Measurements from ENCODE around the gene ABHD12. TPM values are rescaled to one million over a fixed set of nuclear protein-coding genes. Genes with fewer than 3 reads are reported as not detected.

Gene ABHD12
- total RNA-seq, 1 donor from 2014 or later = 29.0 TPM

GRCh38 chr20:25259358-25259757 lies 131.3 kb downstream of the ABHD12 start:
- DNase-seq (ENCODE audit: low spot score) = no peak

GRCh38 chr20:25258828-25259227 lies 131.8 kb downstream of the ABHD12 start:
- Mint-ChIP-seq H3K27ac (no peak overlapping the region), H3K27me3 (ENCODE audit: low read depth) (no peaks in the 10 kb centered on the region), H3K36me3 (ENCODE audit: low read depth) (peaks cover 46% of the 10 kb centered on the region), H3K4me3 (ENCODE audit: low read depth) (no peak overlapping the region), H3K4me1 (ENCODE audit: low read depth) (peaks cover 8% of the 10 kb centered on the region), H3K9me3 (peaks cover 4% of the 10 kb centered on the region)
- no peak for DNase-seq (ENCODE audit: low spot score)
- intact Hi-C loops (cut with micrococcal nuclease) = no loop called here

More at GRCh38 chr20:25259358-25259757, 131.3 kb downstream of the ABHD12 start:
- H3K4me1 Mint-ChIP-seq (ENCODE audit: low read depth) = peaks cover 8% of the 10 kb centered on the region
- peaks cover 4% of the 10 kb centered on the region for H3K9me3 Mint-ChIP-seq
- H3K27me3 Mint-ChIP-seq (ENCODE audit: low read depth) = no peaks in the 10 kb centered on the region
- peaks cover 47% of the 10 kb centered on the region for H3K36me3 Mint-ChIP-seq (ENCODE audit: low read depth)
- intact Hi-C loops (cut with micrococcal nuclease) = no loop called here
- H3K4me3 Mint-ChIP-seq (ENCODE audit: low read depth) = no peak overlapping the region
- no peak overlapping the region for H3K27ac Mint-ChIP-seq

GRCh38 chr20:25258476-25258805 lies 132.2 kb downstream of the ABHD12 start:
- intact Hi-C loops (cut with micrococcal nuclease) = no loop called here

GRCh38 chr20:25257756-25258475 lies 132.7 kb downstream of the ABHD12 start:
- Mint-ChIP-seq H3K4me3 (ENCODE audit: low read depth) (no peak overlapping the region), H3K36me3 (ENCODE audit: low read depth) (peaks cover 45% of the 10 kb centered on the region), H3K4me1 (ENCODE audit: low read depth) (peaks cover 8% of the 10 kb centered on the region), H3K27ac (no peak overlapping the region), H3K27me3 (ENCODE audit: low read depth) (no peaks in the 10 kb centered on the region), H3K9me3 (peaks cover 4% of the 10 kb centered on the region)
- intact Hi-C loops (cut with micrococcal nuclease) = no loop called here
- no peak for DNase-seq (ENCODE audit: low spot score)

More at GRCh38 chr20:25258476-25258805, 132.2 kb downstream of the ABHD12 start:
- Mint-ChIP-seq H3K4me3 (ENCODE audit: low read depth) (no peak overlapping the region), H3K9me3 (peaks cover 4% of the 10 kb centered on the region), H3K27me3 (ENCODE audit: low read depth) (no peaks in the 10 kb centered on the region), H3K4me1 (ENCODE audit: low read depth) (peaks cover 8% of the 10 kb centered on the region), H3K27ac (no peak overlapping the region), H3K36me3 (ENCODE audit: low read depth) (peaks cover 48% of the 10 kb centered on the region)
- DNase-seq (ENCODE audit: low spot score) = no peak

GRCh38 chr20:25257130-25257529 lies 133.5 kb downstream of the ABHD12 start:
- peaks cover 9% of the 10 kb centered on the region for H3K4me1 Mint-ChIP-seq (ENCODE audit: low read depth)
- H3K27me3 Mint-ChIP-seq (ENCODE audit: low read depth) = no peaks in the 10 kb centered on the region

GRCh38 chr20:25256226-25256859 lies 134.3 kb downstream of the ABHD12 start:
- intact Hi-C loops (cut with micrococcal nuclease) = no loop called here
- no peak overlapping the region for H3K27ac Mint-ChIP-seq
- DNase-seq (ENCODE audit: low spot score) = no peak
- H3K27me3 Mint-ChIP-seq (ENCODE audit: low read depth) = no peaks in the 10 kb centered on the region
- H3K4me1 Mint-ChIP-seq (ENCODE audit: low read depth) = peaks cover 10% of the 10 kb centered on the region
- H3K36me3 Mint-ChIP-seq (ENCODE audit: low read depth) = peaks cover 39% of the 10 kb centered on the region
- no peak overlapping the region for H3K4me3 Mint-ChIP-seq (ENCODE audit: low read depth)
- no peaks in the 10 kb centered on the region for H3K9me3 Mint-ChIP-seq

More at GRCh38 chr20:25257130-25257529, 133.5 kb downstream of the ABHD12 start:
- no peak overlapping the region for H3K27ac Mint-ChIP-seq
- H3K4me3 Mint-ChIP-seq (ENCODE audit: low read depth) = no peak overlapping the region
- peaks cover 45% of the 10 kb centered on the region for H3K36me3 Mint-ChIP-seq (ENCODE audit: low read depth)
- peaks cover 4% of the 10 kb centered on the region for H3K9me3 Mint-ChIP-seq
- no peak for DNase-seq (ENCODE audit: low spot score)
- intact Hi-C loops (cut with micrococcal nuclease) = no loop called here

GRCh38 chr20:25254986-25255680 lies 135.5 kb downstream of the ABHD12 start:
- no peak for DNase-seq (ENCODE audit: low spot score)
- intact Hi-C loops (cut with micrococcal nuclease) = no loop called here
- peaks cover 18% of the 10 kb centered on the region for H3K4me1 Mint-ChIP-seq (ENCODE audit: low read depth)
- H3K27ac Mint-ChIP-seq = no peak overlapping the region
- no peaks in the 10 kb centered on the region for H3K27me3 Mint-ChIP-seq (ENCODE audit: low read depth)
- no peak overlapping the region for H3K4me3 Mint-ChIP-seq (ENCODE audit: low read depth)
- peaks cover 30% of the 10 kb centered on the region for H3K36me3 Mint-ChIP-seq (ENCODE audit: low read depth)
- no peaks in the 10 kb centered on the region for H3K9me3 Mint-ChIP-seq

GRCh38 chr20:25254571-25254970 lies 136.1 kb downstream of the ABHD12 start:
- Mint-ChIP-seq H3K36me3 (ENCODE audit: low read depth) (peaks cover 27% of the 10 kb centered on the region), H3K4me1 (ENCODE audit: low read depth) (peaks cover 17% of the 10 kb centered on the region), H3K4me3 (ENCODE audit: low read depth) (no peak overlapping the region), H3K9me3 (no peaks in the 10 kb centered on the region), H3K27me3 (ENCODE audit: low read depth) (no peaks in the 10 kb centered on the region), H3K27ac (no peak overlapping the region)
- intact Hi-C loops (cut with micrococcal nuclease) = no loop called here
- DNase-seq (ENCODE audit: low spot score) = no peak

GRCh38 chr20:25253606-25254275 lies 136.9 kb downstream of the ABHD12 start:
- DNase-seq (ENCODE audit: low spot score) = no peak
- Mint-ChIP-seq H3K4me3 (ENCODE audit: low read depth) (no peak overlapping the region), H3K36me3 (ENCODE audit: low read depth) (peaks cover 25% of the 10 kb centered on the region), H3K27me3 (ENCODE audit: low read depth) (no peaks in the 10 kb centered on the region), H3K27ac (no peak overlapping the region), H3K9me3 (no peaks in the 10 kb centered on the region), H3K4me1 (ENCODE audit: low read depth) (peaks cover 21% of the 10 kb centered on the region)
- intact Hi-C loops (cut with micrococcal nuclease) = no loop called here

- Mint-ChIP-seq H3K27ac (no peak overlapping the region), H3K9me3 (no peaks in the 10 kb centered on the region), H3K4me1 (ENCODE audit: low read depth) (peaks cover 22% of the 10 kb centered on the region), H3K36me3 (ENCODE audit: low read depth) (peaks cover 24% of the 10 kb centered on the region), H3K4me3 (ENCODE audit: low read depth) (no peak overlapping the region), H3K27me3 (ENCODE audit: low read depth) (no peaks in the 10 kb centered on the region)
- intact Hi-C loops (cut with micrococcal nuclease) = no loop called here
- no peak for DNase-seq (ENCODE audit: low spot score)
Measured at GRCh38 chr20:25252686-25253421, 137.8 kb downstream of the ABHD12 start.

GRCh38 chr20:25252230-25252651 lies 138.4 kb downstream of the ABHD12 start:
- Mint-ChIP-seq H3K9me3 (no peaks in the 10 kb centered on the region), H3K27ac (no peak overlapping the region), H3K4me3 (ENCODE audit: low read depth) (no peak overlapping the region), H3K4me1 (ENCODE audit: low read depth) (peaks cover 23% of the 10 kb centered on the region), H3K27me3 (ENCODE audit: low read depth) (no peaks in the 10 kb centered on the region), H3K36me3 (ENCODE audit: low read depth) (peaks cover 24% of the 10 kb centered on the region)
- intact Hi-C loops (cut with micrococcal nuclease) = no loop called here
- DNase-seq (ENCODE audit: low spot score) = no peak

GRCh38 chr20:25251558-25251957 lies 139.1 kb downstream of the ABHD12 start:
- intact Hi-C loops (cut with micrococcal nuclease) = no loop called here
- no peak overlapping the region for H3K4me3 Mint-ChIP-seq (ENCODE audit: low read depth)
- no peak overlapping the region for H3K27ac Mint-ChIP-seq
- DNase-seq (ENCODE audit: low spot score) = no peak
- H3K9me3 Mint-ChIP-seq = no peaks in the 10 kb centered on the region
- no peaks in the 10 kb centered on the region for H3K27me3 Mint-ChIP-seq (ENCODE audit: low read depth)
- H3K36me3 Mint-ChIP-seq (ENCODE audit: low read depth) = peaks cover 24% of the 10 kb centered on the region
- H3K4me1 Mint-ChIP-seq (ENCODE audit: low read depth) = peaks cover 30% of the 10 kb centered on the region

Measured in activated T-helper 2 cell treated with anti-CD3 and anti-CD28 coated beads, Interferon-gamma antibody, Interleukin-2, Interleukin-4, amounts not matched to agents 10 μg/mL and 5 μg/mL and 100 μg/mL, durations not matched to agents 14 hours and 24 hours and 36 hours (primary cell).